K562 (cell line): ENCODE data around the gene CDC42EP1. TPM values are rescaled to one million over a fixed set of nuclear protein-coding genes. Genes with fewer than 3 reads are reported as not detected.

Experiments used
- ATF3 ChIP-seq, 2 experiments: fragments of 450-650 bp in 1 of 2; sonication (generic) in 1 of 2; formaldehyde crosslinking in 1 of 2; IDR thresholded peaks in 1 of 2; conservative IDR thresholded peaks in 1 of 2; 2 replicates each; pipeline versions ENCODE4 v1.6.1 to v1.8.1; 2016 to 2023; ENCODE audit warnings: mild to moderate bottlenecking in 2 of 2, moderate library complexity in 2 of 2, inconsistent platforms in 1 of 2, missing genetic modification reagents in 1 of 2
- CXXC5 ChIP-seq: fragments of 250-450 bp; sonication (Bioruptor Pico); IDR thresholded peaks from 2 replicates; pipeline ENCODE4 v1.8.0; 2022; ENCODE audit warnings: inconsistent platforms, mild to moderate bottlenecking, moderate library complexity
- HNRNPH1 ChIP-seq: fragments of 200-400 bp; formaldehyde crosslinking; optimal IDR thresholded peaks from 2 replicates; pipeline ENCODE3; 2017; ENCODE audit warnings: low read depth, mild to moderate bottlenecking, low read length, moderate library complexity
- NR2C2 ChIP-seq, 2 experiments: fragments of 200-800 bp in 1 of 2; sonication (Bioruptor generic) in 1 of 2; sonication (generic) in 1 of 2; formaldehyde crosslinking in 1 of 2; IDR thresholded peaks; 2 replicates each; pipeline versions ENCODE4 v1.6.1 to v1.8.0; 2016 to 2022; ENCODE audit warnings: mild to moderate bottlenecking in 1 of 2, missing compliant biosample characterization in 1 of 2, missing genetic modification characterization in 1 of 2, missing genetic modification reagents in 1 of 2
- SREBF2 ChIP-seq: sonication (generic); formaldehyde crosslinking; IDR thresholded peaks from 2 replicates; pipeline ENCODE4 v1.4.0; 2020; ENCODE audit warnings: mild to moderate bottlenecking, missing genetic modification reagents
- SRSF3 ChIP-seq: fragments of 200-400 bp; formaldehyde crosslinking; IDR thresholded peaks from 2 replicates; pipeline ENCODE4 v1.6.1; 2016; ENCODE audit warnings: mild to moderate bottlenecking, low read length, moderate library complexity; ENCODE audit not compliant: insufficient read depth
- XRCC5 ChIP-seq: fragments of 200-400 bp; formaldehyde crosslinking; IDR thresholded peaks from 2 replicates; pipeline ENCODE4 v1.6.1; 2017; ENCODE audit warnings: low read depth, mild to moderate bottlenecking, low read length
- polyA plus RNA-seq, 8 experiments: library from polyadenylated mRNA; depleted of rRNA in 4 of 8; stranded (reverse) in 5 of 8; unstranded in 3 of 8; fragments of >200 nt; fragmentation: Nextera tagmentation in 2 of 8; fragmentation: Illumina TruSeq in 1 of 8; extraction: Ambion mirVana in 2 of 8; extraction: Trizol in 1 of 8; gene quantifications; 2 replicates each; pipeline versions ENCODE4 v1.2.1 to v1.2.3, GENCODE V29; 2011 to 2014; ENCODE audit warnings: inconsistent platforms in 1 of 8, missing spikeins in 1 of 8
- total RNA-seq, 7 experiments: library from RNA; depleted of rRNA in 6 of 7; stranded (reverse); fragments of >200 nt in 6 of 7; fragmentation: Illumina TruSeq in 2 of 7; extraction: Trizol in 2 of 7; gene quantifications; 2 replicates each; pipeline versions ENCODE4 v1.2.1 to v1.2.3, GENCODE V29; 2011 to 2021; ENCODE audit warnings: low replicate concordance in 1 of 7
- TF ChIP-seq, protein P1 (sequence below): fragments of 450-650 bp; IDR thresholded peaks from 2 replicates; pipeline ENCODE4 v1.6.1; 2017; ENCODE audit warnings: antibody characterized with exemption, mild to moderate bottlenecking

CDC42EP1 gene
- total and polyA plus RNA-seq, 9 of the 15 experiments (the other 6 are each of a cell fraction or from before 2014, with no cell fraction given) = 0.67 to 70.2 (median 7.3) TPM

DNA sequence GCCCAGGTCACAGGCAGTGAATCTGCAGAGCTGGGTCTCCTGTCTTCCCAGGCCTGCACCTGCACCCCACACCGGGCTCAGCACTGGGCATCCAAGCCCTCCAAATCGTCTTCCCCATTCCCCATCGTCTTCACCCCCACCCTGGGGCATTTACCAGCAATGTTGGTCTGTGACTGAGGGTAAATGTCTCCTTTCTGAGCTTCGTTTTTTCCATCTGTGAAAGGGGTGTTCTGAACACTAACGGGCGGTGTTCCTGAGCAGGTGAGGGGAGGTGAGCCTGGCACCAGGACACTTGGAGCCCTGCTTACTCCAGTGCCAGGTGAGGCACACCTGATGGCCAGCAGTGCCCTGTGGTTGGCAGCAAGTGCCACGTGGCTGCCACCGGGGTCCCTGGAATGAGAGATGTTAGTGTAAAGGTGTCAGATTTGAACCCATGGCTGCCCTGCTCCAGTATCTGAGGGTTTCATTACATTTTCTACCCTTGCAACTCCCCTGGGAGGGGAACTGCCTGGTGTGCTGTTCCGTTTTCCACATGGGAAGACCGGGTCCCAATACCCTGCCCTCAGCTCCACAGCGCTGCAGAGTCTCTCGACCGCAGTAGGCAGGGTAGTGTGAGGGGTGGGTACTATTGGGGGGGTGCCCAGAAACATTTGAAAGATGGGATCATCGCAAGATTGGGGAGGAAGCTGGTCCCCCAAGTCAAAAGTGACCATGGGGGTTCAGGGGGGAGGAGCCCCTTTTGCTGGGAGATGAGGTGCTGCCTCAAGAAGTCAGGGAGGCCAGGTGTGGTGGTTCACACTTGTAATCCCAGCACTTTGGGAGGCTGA, 2.0 kb downstream of the CDC42EP1 start (continued):
- peak; percentile 9; the same call in 1 of the 2 replicates for TF ChIP-seq XRCC5
- TF ChIP-seq, protein P1, sequence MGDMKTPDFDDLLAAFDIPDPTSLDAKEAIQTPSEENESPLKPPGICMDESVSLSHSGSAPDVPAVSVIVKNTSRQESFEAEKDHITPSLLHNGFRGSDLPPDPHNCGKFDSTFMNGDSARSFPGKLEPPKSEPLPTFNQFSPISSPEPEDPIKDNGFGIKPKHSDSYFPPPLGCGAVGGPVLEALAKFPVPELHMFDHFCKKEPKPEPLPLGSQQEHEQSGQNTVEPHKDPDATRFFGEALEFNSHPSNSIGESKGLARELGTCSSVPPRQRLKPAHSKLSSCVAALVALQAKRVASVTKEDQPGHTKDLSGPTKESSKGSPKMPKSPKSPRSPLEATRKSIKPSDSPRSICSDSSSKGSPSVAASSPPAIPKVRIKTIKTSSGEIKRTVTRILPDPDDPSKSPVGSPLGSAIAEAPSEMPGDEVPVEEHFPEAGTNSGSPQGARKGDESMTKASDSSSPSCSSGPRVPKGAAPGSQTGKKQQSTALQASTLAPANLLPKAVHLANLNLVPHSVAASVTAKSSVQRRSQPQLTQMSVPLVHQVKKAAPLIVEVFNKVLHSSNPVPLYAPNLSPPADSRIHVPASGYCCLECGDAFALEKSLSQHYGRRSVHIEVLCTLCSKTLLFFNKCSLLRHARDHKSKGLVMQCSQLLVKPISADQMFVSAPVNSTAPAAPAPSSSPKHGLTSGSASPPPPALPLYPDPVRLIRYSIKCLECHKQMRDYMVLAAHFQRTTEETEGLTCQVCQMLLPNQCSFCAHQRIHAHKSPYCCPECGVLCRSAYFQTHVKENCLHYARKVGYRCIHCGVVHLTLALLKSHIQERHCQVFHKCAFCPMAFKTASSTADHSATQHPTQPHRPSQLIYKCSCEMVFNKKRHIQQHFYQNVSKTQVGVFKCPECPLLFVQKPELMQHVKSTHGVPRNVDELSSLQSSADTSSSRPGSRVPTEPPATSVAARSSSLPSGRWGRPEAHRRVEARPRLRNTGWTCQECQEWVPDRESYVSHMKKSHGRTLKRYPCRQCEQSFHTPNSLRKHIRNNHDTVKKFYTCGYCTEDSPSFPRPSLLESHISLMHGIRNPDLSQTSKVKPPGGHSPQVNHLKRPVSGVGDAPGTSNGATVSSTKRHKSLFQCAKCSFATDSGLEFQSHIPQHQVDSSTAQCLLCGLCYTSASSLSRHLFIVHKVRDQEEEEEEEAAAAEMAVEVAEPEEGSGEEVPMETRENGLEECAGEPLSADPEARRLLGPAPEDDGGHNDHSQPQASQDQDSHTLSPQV = peak; percentile 18; the same call in 1 of the 2 replicates
- TF ChIP-seq NR2C2 (CRISPR knock-in tag; IDR thresholded peaks at IDR 0.05) = no peak
- 0 out of 2 replicates have a peak, but pooled peaks have one; percentile 39 for TF ChIP-seq NR2C2 (tag; IDR thresholded peaks at IDR 0.05)
- TF ChIP-seq SRSF3 = peak; percentile 87; the same call in 1 of the 2 replicates
- 0 out of 2 replicates have a peak, but pooled peaks have one; percentile 8 for TF ChIP-seq ATF3 (IDR thresholded peaks at IDR 0.05)
- no peak for TF ChIP-seq ATF3 (CRISPR knock-in tag; conservative IDR thresholded peaks at IDR 0.05)
- TF ChIP-seq CXXC5 = 0 out of 2 replicates have a peak, but pooled peaks have one; percentile 3
- no peak for TF ChIP-seq HNRNPH1
- TF ChIP-seq SREBF2 (CRISPR knock-in tag) = no peak
